ENCODE data around the gene LIME1.

DNA sequence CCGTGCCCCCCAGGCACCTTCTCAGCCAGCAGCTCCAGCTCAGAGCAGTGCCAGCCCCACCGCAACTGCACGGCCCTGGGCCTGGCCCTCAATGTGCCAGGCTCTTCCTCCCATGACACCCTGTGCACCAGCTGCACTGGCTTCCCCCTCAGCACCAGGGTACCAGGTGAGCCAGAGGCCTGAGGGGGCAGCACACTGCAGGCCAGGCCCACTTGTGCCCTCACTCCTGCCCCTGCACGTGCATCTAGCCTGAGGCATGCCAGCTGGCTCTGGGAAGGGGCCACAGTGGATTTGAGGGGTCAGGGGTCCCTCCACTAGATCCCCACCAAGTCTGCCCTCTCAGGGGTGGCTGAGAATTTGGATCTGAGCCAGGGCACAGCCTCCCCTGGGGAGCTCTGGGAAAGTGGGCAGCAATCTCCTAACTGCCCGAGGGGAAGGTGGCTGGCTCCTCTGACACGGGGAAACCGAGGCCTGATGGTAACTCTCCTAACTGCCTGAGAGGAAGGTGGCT, 39.1 kb upstream of the LIME1 start:
- TF ChIP-seq, protein P1, sequence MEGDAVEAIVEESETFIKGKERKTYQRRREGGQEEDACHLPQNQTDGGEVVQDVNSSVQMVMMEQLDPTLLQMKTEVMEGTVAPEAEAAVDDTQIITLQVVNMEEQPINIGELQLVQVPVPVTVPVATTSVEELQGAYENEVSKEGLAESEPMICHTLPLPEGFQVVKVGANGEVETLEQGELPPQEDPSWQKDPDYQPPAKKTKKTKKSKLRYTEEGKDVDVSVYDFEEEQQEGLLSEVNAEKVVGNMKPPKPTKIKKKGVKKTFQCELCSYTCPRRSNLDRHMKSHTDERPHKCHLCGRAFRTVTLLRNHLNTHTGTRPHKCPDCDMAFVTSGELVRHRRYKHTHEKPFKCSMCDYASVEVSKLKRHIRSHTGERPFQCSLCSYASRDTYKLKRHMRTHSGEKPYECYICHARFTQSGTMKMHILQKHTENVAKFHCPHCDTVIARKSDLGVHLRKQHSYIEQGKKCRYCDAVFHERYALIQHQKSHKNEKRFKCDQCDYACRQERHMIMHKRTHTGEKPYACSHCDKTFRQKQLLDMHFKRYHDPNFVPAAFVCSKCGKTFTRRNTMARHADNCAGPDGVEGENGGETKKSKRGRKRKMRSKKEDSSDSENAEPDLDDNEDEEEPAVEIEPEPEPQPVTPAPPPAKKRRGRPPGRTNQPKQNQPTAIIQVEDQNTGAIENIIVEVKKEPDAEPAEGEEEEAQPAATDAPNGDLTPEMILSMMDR (IDR thresholded peaks at IDR 0.05), result no peak
- TF ChIP-seq POLR2A (IDR thresholded peaks at IDR 0.05), result no peak
